NB4 (cell line): ENCODE data around the gene C4B.
"Not testable (repeated sequence)": the region's sequence is repeated elsewhere in the genome, so short reads cannot be mapped to it uniquely, and the experiment has no call there.

Source experiments
- CTCF ChIP-seq: IDR thresholded peaks from one replicate; pipeline ENCODE4 v1.5.1; 2012; ENCODE audit warnings: low read depth, low read length
- MAX ChIP-seq: IDR thresholded peaks from 2 replicates; pipeline ENCODE4 v1.6.1; 2011; ENCODE audit warnings: low read depth, low read length
- POLR2A ChIP-seq: IDR thresholded peaks from 2 replicates; pipeline ENCODE4 v1.6.1; 2011; ENCODE audit warnings: mild to moderate bottlenecking; ENCODE audit not compliant: insufficient read length; ENCODE audit errors: extremely low read depth

- TF ChIP-seq POLR2A, CTCF, MAX: not testable (repeated sequence)
Observed at GRCh38 chr6:32038878-32039277, 24.3 kb downstream of the C4B start.
